ENCODE measurements around the gene HARS1. TPM values are rescaled to one million over a fixed set of nuclear protein-coding genes. Genes with fewer than 3 reads are reported as not detected.

HARS1 gene
- total and polyA plus RNA-seq, 2 of the 13 experiments (the other 11 are each of a cell fraction or from before 2014, with no cell fraction given) = 36.9 to 66.2 TPM

- TF ChIP-seq ZFP36 (IDR thresholded peaks at IDR 0.05; ENCODE audit: borderline replicate concordance, low read depth, low read length, partially characterized antibody) (no peak), ZNF629 (CRISPR knock-in tag; conservative IDR thresholded peaks at IDR 0.05) (peak; percentile 2; the same call in 1 of the 2 replicates), SOX13 (IDR thresholded peaks at IDR 0.05) (0 out of 2 replicates have a peak, but pooled peaks have one; percentile 22), SOX13 (CRISPR knock-in tag; conservative IDR thresholded peaks at IDR 0.05 in 1 of 2, IDR thresholded peaks at IDR 0.05 in 1 of 2) (peak in 1 of 2 experiments; percentile 88; a peak in 2 of 4 replicates), HIC2 (CRISPR knock-in tag; IDR thresholded peaks at IDR 0.05; ENCODE audit: low read depth) (no peak), LCORL (IDR thresholded peaks at IDR 0.05) (no peak), LCORL (CRISPR knock-in tag; IDR thresholded peaks at IDR 0.05) (peak; percentile 66; the same call in 1 of the 2 replicates), NCOA2 (CRISPR knock-in tag; IDR thresholded peaks at IDR 0.05) (peak; percentile 95), ZUFSP (CRISPR knock-in tag; IDR thresholded peaks at IDR 0.05; ENCODE audit: borderline replicate concordance) (no peak), ZNF143 (CRISPR knock-in tag; IDR thresholded peaks at IDR 0.05) (peak; percentile 53; the same call in 1 of the 2 replicates), TCF7 (IDR thresholded peaks at IDR 0.05; ENCODE audit: low read depth) (peak; percentile 78), PRPF4 (IDR thresholded peaks at IDR 0.05; ENCODE audit: low read depth, low read length, poor library complexity, severe bottlenecking) (no peak), RFX1 (IDR thresholded peaks at IDR 0.05) (no peak), NFIC (IDR thresholded peaks at IDR 0.05; ENCODE audit: low read length) (no peak), ARID2 (CRISPR knock-in tag; IDR thresholded peaks at IDR 0.05; ENCODE audit: borderline replicate concordance) (no peak), MXD4 (CRISPR knock-in tag; IDR thresholded peaks at IDR 0.05) (peak; percentile 63; the same call in 1 of the 2 replicates), KDM5A (IDR thresholded peaks at IDR 0.05; ENCODE audit: borderline replicate concordance, low read length) (peak; percentile 54; the same call in 1 of the 2 replicates), PREB (CRISPR knock-in tag; IDR thresholded peaks at IDR 0.05) (no peak), ARID4A (CRISPR knock-in tag; IDR thresholded peaks at IDR 0.05; ENCODE audit: borderline replicate concordance) (peak; percentile 81), KLF6 (CRISPR knock-in tag; IDR thresholded peaks at IDR 0.05) (0 out of 2 replicates have a peak, but pooled peaks have one; percentile 37)
Measured at GRCh38 chr5:140639148-140639981, 51.8 kb downstream of the HARS1 start, which contains the start of gene TMCO6 (continued).
